ENCODE results near the gene PRCD. TPM values are rescaled to one million over a fixed set of nuclear protein-coding genes. Genes with fewer than 3 reads are reported as not detected.
"Not testable (repeated sequence)": the region's sequence is repeated elsewhere in the genome, so short reads cannot be mapped to it uniquely, and the experiment has no call there.

Gene PRCD
- total and polyA plus RNA-seq, 3 donors from 2014 or later = 3.2 to 4.6 (median 3.8) TPM

- Histone ChIP-seq H3K9me3 (no peaks in the 10 kb centered on the region), H3K4me3 (no peak overlapping the region), H3K27ac (peak overlapping the region; percentile 63 to 79), H3K27me3 (no peaks in the 10 kb centered on the region), H3K36me3 (ENCODE audit: low read depth, missing control alignments) (no peaks in the 10 kb centered on the region), H3K4me1 (peaks cover 2% of the 10 kb centered on the region)
- intact Hi-C loops (cut with DNase I; ENCODE audit: low total_unique reads) = no loop called here
- peak; percentile 67 for DNase-seq
- TF ChIP-seq POLR2A (IDR thresholded peaks at IDR 0.05) = no peak
- TF ChIP-seq, protein P1, sequence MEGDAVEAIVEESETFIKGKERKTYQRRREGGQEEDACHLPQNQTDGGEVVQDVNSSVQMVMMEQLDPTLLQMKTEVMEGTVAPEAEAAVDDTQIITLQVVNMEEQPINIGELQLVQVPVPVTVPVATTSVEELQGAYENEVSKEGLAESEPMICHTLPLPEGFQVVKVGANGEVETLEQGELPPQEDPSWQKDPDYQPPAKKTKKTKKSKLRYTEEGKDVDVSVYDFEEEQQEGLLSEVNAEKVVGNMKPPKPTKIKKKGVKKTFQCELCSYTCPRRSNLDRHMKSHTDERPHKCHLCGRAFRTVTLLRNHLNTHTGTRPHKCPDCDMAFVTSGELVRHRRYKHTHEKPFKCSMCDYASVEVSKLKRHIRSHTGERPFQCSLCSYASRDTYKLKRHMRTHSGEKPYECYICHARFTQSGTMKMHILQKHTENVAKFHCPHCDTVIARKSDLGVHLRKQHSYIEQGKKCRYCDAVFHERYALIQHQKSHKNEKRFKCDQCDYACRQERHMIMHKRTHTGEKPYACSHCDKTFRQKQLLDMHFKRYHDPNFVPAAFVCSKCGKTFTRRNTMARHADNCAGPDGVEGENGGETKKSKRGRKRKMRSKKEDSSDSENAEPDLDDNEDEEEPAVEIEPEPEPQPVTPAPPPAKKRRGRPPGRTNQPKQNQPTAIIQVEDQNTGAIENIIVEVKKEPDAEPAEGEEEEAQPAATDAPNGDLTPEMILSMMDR (IDR thresholded peaks at IDR 0.05) = no peak
- WGBS, 2 donors = 54 to 55% methylated on average over 22 of the region's 22 CpGs
Measured at GRCh38 chr17:76515274-76515949, 24.4 kb upstream of the PRCD start.

GRCh38 chr17:76517638-76518038 is 22.2 kb upstream of the PRCD start:
- WGBS, 2 donors = 78 to 83% methylated on average over 8 to 11 of the region's 11 CpGs
- no peak for TF ChIP-seq POLR2A (IDR thresholded peaks at IDR 0.05)
- TF ChIP-seq, protein P1 (IDR thresholded peaks at IDR 0.05) = no peak

GRCh38 chr17:76519048-76519966 is 20.5 kb upstream of the PRCD start:
- TF ChIP-seq POLR2A (IDR thresholded peaks at IDR 0.05) = no peak
- no peak for DNase-seq
- 80 to 83% methylated on average over 15 of the region's 15 CpGs for WGBS, 2 donors
- no peaks in the 10 kb centered on the region for H3K36me3 ChIP-seq (ENCODE audit: low read depth, missing control alignments)
- no peaks in the 10 kb centered on the region for H3K9me3 ChIP-seq
- intact Hi-C loops (cut with DNase I; ENCODE audit: low total_unique reads) = no loop called here
- H3K4me1 ChIP-seq = peaks cover 12% of the 10 kb centered on the region
- no peak overlapping the region for H3K4me3 ChIP-seq
- no peaks in the 10 kb centered on the region for H3K27me3 ChIP-seq
- H3K27ac ChIP-seq = no peak overlapping the region

More at GRCh38 chr17:76517638-76518038, 22.2 kb upstream of the PRCD start:
- intact Hi-C loops (cut with DNase I; ENCODE audit: low total_unique reads) = no loop called here
- Histone ChIP-seq H3K4me3 (no peak overlapping the region), H3K4me1 (peaks cover 2% of the 10 kb centered on the region), H3K27me3 (no peaks in the 10 kb centered on the region), H3K36me3 (ENCODE audit: low read depth, missing control alignments) (no peaks in the 10 kb centered on the region), H3K9me3 (no peaks in the 10 kb centered on the region), H3K27ac (no peak overlapping the region)
- DNase-seq = no peak

DNA sequence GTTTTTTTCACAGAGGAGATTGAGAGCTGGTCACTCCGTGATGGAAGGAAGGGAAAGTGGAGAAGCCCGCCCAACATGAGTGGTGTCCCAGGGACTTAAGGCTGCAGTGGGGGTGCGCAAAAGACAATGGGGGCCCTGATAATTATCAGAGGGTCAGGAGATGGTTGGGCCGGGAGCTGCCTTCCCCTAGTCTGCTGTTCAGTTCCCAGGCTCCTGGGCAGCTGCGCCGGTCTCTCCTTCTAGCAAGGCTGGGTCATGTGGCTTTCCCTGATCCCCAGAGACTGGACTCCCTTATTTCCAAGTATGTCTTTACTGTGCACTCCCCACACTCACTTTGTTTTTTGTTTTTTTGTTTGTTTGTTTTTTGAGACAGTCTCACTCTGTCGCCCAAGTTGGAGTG is 18.6 kb upstream of the PRCD start:
- intact Hi-C loops (cut with DNase I; ENCODE audit: low total_unique reads) = loop anchor here (10.0 kb wide), 1 partner anchor 184 kb away; no protein-coding TSS in a partner anchor

GRCh38 chr17:76521683-76522082 is 18.2 kb upstream of the PRCD start:
- H3K27ac ChIP-seq; H3K36me3 ChIP-seq (ENCODE audit: low read depth, missing control alignments); DNase-seq; H3K9me3 ChIP-seq; H3K4me3 ChIP-seq; H3K27me3 ChIP-seq: not testable (repeated sequence)
- WGBS, 2 donors = 90 to 96% methylated on average over 10 of the region's 10 CpGs
- intact Hi-C loops (cut with DNase I; ENCODE audit: low total_unique reads) = loop anchor here (10.0 kb wide), 1 partner anchor 183 kb away; no protein-coding TSS in a partner anchor
- H3K4me1 ChIP-seq = peaks cover 23% of the 10 kb centered on the region

More for the DNA sequence above, 18.6 kb upstream of the PRCD start:
- TF ChIP-seq POLR2A (IDR thresholded peaks at IDR 0.05) = no peak
- TF ChIP-seq, protein P1 (IDR thresholded peaks at IDR 0.05) = no peak
- Histone ChIP-seq H3K4me3 (no peak overlapping the region), H3K36me3 (ENCODE audit: low read depth, missing control alignments) (no peaks in the 10 kb centered on the region), H3K27ac (no peak overlapping the region), H3K4me1 (peaks cover 23% of the 10 kb centered on the region), H3K9me3 (no peaks in the 10 kb centered on the region), H3K27me3 (no peaks in the 10 kb centered on the region)
- WGBS, 2 donors = 89 to 94% methylated on average over 7 of the region's 7 CpGs
- DNase-seq = no peak

All from testis (tissue), 3 donors.